ENCODE measurements around the gene ACOX1. TPM values are rescaled to one million over a fixed set of nuclear protein-coding genes. Genes with fewer than 3 reads are reported as not detected.
A peak's percentile ranks its signal among the peaks of the same experiment; 100 is the strongest.

ACOX1 gene
- 76.0 TPM for total RNA-seq
- polyA plus RNA-seq, result 15.1 TPM

DNA sequence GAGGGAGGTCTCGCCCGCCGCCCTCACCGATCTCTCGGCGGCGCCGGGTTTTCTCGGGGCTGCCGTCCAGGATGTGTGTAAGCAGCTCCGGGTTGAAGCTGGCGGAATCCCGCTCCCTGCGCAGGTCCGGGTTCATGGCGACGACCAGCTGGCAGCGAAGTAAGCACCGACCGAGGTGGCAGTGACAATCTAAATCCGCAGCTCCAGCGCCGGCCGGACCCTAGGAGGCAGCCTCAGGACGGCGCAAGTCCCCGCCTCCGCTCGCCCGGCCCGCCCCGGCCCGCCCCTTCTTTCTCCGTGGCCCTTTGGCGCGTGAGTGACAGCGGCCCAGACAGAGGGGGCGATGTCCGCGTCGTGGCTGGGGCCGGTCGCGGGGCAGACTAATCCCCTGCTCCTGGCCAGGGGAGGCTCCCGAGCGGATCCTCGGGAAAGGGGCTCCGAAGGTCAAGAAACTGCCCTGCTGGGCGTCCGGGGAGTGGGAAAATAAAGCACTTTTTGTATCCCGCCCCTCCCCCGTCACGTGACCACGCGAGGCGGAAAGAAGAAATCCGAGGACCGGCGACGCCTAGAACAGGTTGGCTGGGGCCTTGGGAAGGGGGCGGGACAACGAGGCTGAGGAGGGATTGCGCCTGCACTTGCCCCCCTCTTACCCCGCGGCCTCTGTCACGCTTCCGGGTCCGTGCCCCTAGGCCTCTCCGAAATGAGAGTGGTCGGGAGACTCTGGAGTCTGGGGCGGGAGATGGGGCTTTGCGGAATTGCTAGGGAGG, at the start of gene ACOX1, which contains the start of gene TEN1:
TSS of gene ACOX1 (minus strand) at position 229 of the 767 bp plus-strand sequence. CDS start at position 136, 93 bp downstream.
TSS of gene TEN1 (plus strand) at position 303 of the 767 bp plus-strand sequence. CDS start 6,953 bp downstream, outside the sequence.
- H3K4me1 ChIP-seq (ENCODE audit: insufficient read depth), result no peaks in the 10 kb centered on the region
- peak; percentile 95 for DNase-seq (ENCODE audit: extremely low spot score)
- under 1% methylated on average over 72 of the region's 72 CpGs for WGBS
- peak within 1 kb of the TSS; percentile 98 for H3K27ac ChIP-seq (ENCODE audit: low read depth)
- H3K36me3 ChIP-seq (ENCODE audit: insufficient read depth), result no peaks in the 10 kb centered on the region
- peak within 1 kb of the TSS; percentile 75 for H3K4me3 ChIP-seq (ENCODE audit: low read depth, low read length)

DNA sequence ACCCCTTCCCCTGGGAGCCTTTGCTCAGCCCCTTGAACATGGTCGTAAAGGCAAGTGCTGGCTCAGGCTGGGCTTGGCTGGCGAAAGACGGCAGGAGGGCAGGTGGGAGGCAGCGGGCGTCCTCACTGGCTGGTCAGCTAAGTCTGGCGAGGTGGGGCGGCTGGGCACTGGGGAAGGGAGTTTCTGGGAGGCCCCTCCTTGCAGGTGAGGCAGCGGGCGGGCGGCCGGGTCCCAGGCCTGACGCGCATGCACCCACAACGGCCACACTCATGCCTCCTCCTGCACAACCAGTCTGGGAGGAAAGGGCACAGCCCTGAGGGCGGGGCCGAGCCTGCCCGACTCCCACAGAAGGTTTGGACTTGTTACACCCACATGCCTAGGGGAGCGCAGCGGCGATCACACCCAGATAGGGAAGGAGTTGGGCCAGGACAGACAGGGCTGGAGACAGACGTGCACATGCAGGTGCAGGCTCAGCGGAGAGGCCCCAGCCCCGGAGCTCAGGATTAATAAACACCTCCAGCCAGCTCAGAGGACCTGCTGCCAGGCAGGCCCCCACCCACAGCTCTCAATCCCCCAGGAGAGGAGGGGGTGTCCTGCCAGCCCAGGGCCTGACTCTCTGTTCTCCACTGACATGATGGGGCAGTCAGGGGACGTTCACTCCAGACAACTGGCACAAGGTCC, 48.3 kb upstream of the ACOX1 start, which contains the start of gene EVPL:
TSS of gene EVPL (minus strand) at position 148 of the 681 bp plus-strand sequence. CDS start at position 40, 108 bp downstream.
- peak; percentile 59 for DNase-seq (ENCODE audit: extremely low spot score)
- H3K4me1 ChIP-seq (ENCODE audit: insufficient read depth), result no peaks in the 10 kb centered on the region
- peak within 1 kb of the TSS; percentile 16 for H3K4me3 ChIP-seq (ENCODE audit: low read depth, low read length)
- no peaks in the 10 kb centered on the region for H3K36me3 ChIP-seq (ENCODE audit: insufficient read depth)
- 84% methylated on average over 24 of the region's 24 CpGs for WGBS
- peak within 1 kb of the TSS; percentile 69 for H3K27ac ChIP-seq (ENCODE audit: low read depth)

DNA sequence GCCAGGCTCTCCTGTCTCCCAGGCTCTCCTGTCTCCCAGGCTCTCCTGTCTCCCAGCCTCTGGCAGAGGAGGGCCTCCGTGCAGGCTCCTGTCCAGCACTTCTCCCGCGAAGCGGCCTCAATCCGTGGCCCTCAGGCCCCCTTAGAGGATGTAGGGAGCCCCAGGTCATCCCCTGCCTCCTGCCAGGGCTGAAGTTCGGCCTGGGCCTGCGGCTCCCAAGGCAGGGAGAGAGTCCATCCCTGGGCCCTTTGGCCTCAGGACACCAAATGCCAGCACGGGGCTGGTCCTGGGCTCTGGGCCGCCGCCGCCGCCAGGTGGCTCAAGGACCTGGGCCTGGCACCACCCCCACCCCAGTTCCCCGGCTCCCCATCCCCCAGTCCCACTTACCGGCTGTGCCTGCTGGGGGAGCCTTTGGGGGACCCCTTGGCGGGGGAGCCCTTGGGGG, 47.8 kb upstream of the ACOX1 start:
- WGBS, result 64% methylated on average over 15 of the region's 15 CpGs
- Histone ChIP-seq H3K36me3 (ENCODE audit: insufficient read depth) (no peaks in the 10 kb centered on the region), H3K4me3 (ENCODE audit: low read depth, low read length) (peak overlapping the region; percentile 16), H3K27ac (ENCODE audit: low read depth) (peak overlapping the region; percentile 69), H3K4me1 (ENCODE audit: insufficient read depth) (no peaks in the 10 kb centered on the region)
- no peak for DNase-seq (ENCODE audit: extremely low spot score)

DNA sequence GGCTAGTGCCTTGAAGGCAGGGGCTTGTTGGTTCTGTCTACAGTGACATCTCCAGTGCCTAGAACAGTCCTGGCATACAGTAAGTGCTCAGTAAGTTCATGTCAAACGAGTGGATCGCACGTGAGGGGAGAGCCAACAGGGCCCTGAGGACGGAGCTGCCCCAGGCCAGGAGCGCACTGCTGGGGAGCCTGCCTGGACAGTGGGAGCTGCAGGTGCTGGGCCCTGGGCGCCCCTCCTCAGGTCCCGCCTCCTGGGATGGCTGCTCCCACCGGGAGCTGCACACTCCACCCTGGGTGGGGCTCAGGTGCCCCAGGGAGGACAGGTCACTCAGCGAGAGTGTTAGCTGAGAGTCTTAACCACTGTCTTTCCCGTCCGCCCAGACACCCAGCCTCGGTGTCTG, 46.3 kb upstream of the ACOX1 start:
- H3K36me3 ChIP-seq (ENCODE audit: insufficient read depth), result no peaks in the 10 kb centered on the region
- no peak overlapping the region for H3K4me3 ChIP-seq (ENCODE audit: low read depth, low read length)
- no peak overlapping the region for H3K27ac ChIP-seq (ENCODE audit: low read depth)
- H3K4me1 ChIP-seq (ENCODE audit: insufficient read depth), result no peaks in the 10 kb centered on the region
- DNase-seq (ENCODE audit: extremely low spot score), result no peak
- WGBS, result 85% methylated on average over 12 of the region's 12 CpGs

DNA sequence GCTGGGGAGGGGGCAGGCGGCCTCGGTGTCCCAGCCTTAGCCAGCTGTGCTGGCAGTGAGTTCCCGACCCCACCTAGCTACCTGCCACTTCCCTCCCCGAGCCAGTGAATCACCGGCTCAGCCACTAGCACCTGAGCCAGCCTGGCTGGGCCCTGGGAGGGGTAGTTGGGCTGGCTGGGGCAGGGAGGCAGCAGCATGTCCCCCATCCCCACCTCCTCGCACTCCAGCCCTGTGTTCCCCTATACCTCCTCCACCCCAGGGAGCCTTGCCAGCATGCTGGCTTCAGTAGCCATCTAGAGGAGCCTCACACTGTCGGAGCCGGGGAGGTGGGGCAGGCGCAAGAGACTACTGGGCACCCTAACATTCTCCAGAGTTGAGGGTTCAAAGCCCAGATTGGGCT, 45.4 kb upstream of the ACOX1 start:
- 81% methylated on average over 9 of the region's 9 CpGs for WGBS
- Histone ChIP-seq H3K27ac (ENCODE audit: low read depth) (no peak overlapping the region), H3K36me3 (ENCODE audit: insufficient read depth) (no peaks in the 10 kb centered on the region), H3K4me3 (ENCODE audit: low read depth, low read length) (no peak overlapping the region), H3K4me1 (ENCODE audit: insufficient read depth) (no peaks in the 10 kb centered on the region)
- no peak for DNase-seq (ENCODE audit: extremely low spot score)

DNA sequence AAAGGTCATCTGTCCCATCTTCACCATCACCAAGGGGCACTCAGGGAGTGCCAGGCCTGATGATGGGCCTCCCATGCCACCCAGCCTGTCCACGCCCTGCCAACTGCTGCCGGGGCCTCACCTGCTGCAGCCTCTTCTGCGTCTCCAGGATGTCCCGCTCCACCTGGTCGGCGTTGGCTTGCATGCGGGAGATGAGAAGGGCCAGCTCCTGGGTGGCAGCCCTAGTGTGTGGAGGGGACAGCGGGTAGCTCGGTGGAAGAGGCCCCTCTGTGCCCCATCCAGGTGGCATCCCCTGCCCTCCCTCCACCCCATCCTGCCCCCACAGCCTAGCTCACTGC, 44.9 kb upstream of the ACOX1 start:
- no peak overlapping the region for H3K4me3 ChIP-seq (ENCODE audit: low read depth, low read length)
- H3K4me1 ChIP-seq (ENCODE audit: insufficient read depth), result no peaks in the 10 kb centered on the region
- no peak for DNase-seq (ENCODE audit: extremely low spot score)
- WGBS, result 93% methylated on average over 9 of the region's 9 CpGs
- H3K27ac ChIP-seq (ENCODE audit: low read depth), result no peak overlapping the region
- H3K36me3 ChIP-seq (ENCODE audit: insufficient read depth), result no peaks in the 10 kb centered on the region

DNA sequence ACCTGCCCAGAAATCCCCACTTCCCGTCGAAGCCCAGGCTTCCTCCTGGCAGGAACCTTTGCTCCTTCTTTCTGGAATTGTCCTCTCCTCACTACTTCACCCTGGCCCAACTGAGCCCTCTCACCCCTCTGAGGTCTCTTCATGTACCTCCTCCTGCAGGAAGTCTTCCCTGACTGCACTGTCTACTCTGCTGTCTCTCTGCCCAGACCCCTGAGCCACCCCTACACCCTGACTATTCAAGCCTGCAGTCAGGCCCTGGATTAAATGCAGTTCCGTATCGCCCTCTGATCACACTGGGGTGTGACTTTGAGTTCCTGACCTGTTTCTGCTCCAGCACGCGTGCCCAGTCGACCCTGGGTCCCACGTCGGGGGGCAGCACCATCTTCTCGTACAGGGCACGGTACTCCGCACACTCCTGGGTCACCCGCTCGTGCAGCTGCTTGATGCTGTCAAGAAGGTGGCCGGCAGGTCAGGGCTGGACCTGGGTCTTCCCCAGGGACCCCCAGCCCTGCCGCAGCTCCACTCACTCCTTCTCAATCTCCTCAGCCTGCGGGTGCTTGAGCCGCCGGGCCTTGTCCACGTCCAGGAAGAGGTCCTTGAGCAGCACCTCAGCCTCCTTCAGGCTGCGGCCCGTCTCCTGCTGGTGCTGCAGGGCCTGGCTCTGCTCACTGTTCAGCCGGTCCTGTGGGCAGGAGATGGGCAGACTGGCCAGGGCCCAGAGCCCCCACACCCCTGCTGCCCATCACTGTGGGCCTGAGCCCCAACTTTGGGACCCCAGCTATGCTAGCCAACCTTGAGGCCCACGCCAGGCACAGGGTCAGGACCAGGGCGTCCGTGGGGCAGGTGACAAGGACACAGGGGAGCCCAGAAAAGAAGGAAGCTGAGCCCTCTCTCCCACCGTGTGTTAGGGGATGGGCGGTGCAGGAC, 44.3 kb upstream of the ACOX1 start:
- no peak overlapping the region for H3K27ac ChIP-seq (ENCODE audit: low read depth)
- no peaks in the 10 kb centered on the region for H3K36me3 ChIP-seq (ENCODE audit: insufficient read depth)
- no peak for DNase-seq (ENCODE audit: extremely low spot score)
- no peak overlapping the region for H3K4me3 ChIP-seq (ENCODE audit: low read depth, low read length)
- 92% methylated on average over 28 of the region's 28 CpGs for WGBS
- H3K4me1 ChIP-seq (ENCODE audit: insufficient read depth), result no peaks in the 10 kb centered on the region

DNA sequence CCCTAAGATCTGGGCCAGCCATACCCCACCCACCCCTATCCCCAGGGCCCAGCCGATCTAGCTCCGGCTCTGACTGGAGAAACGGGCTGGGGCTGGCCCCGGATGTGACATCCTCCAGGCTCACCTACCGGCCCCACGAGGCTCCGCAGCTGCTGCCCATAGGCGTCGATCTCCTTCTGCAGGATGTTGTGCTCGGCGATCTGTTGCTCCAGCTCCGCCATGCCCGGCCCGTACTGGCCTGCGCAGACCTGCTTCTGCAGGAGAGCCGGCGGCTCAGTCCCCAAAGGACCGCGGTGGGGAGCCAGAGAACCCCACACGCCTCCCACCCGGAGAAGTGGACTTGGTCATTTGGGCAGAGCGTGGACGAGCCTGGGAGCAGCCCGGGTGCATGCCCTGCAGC, 43.3 kb upstream of the ACOX1 start:
- H3K27ac ChIP-seq (ENCODE audit: low read depth), result no peak overlapping the region
- H3K36me3 ChIP-seq (ENCODE audit: insufficient read depth), result no peaks in the 10 kb centered on the region
- WGBS, result 79% methylated on average over 24 of the region's 24 CpGs
- no peak overlapping the region for H3K4me3 ChIP-seq (ENCODE audit: low read depth, low read length)
- no peak for DNase-seq (ENCODE audit: extremely low spot score)
- no peaks in the 10 kb centered on the region for H3K4me1 ChIP-seq (ENCODE audit: insufficient read depth)

DNA sequence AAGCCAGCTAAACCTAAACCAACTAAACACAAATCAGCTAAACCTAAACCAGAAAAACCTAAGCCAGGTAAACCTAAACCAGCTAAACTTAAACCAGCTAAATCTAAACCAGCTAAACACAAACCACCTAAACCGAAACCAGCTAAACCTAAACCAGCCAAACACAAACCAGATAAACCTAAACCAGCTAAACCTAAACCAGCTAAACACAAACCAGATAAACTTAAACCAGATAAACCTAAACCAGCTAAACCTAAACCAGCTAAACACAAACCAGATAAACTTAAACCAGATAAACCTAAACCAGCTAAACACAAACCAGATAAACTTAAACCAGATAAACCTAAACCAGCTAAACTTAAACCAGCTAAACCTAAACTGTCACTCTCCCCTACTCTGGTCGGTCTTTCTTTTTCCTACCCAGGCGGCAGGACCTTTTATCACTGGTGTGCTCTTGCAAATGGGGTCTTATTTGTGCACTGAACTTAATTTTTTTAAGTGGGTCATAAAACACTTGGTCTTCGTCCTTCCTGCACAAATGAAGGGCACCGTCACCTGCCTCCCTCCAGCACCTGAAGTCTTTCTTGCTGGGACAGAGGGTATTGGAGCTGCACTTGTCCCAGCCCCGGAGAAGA, 41.0 kb upstream of the ACOX1 start:
- no peak overlapping the region for H3K4me3 ChIP-seq (ENCODE audit: low read depth, low read length)
- no peak overlapping the region for H3K27ac ChIP-seq (ENCODE audit: low read depth)
- no peak for DNase-seq (ENCODE audit: extremely low spot score)
- H3K36me3 ChIP-seq (ENCODE audit: insufficient read depth), result no peaks in the 10 kb centered on the region
- WGBS, result 82% methylated on average over 6 of the region's 6 CpGs
- H3K4me1 ChIP-seq (ENCODE audit: insufficient read depth), result no peaks in the 10 kb centered on the region

DNA sequence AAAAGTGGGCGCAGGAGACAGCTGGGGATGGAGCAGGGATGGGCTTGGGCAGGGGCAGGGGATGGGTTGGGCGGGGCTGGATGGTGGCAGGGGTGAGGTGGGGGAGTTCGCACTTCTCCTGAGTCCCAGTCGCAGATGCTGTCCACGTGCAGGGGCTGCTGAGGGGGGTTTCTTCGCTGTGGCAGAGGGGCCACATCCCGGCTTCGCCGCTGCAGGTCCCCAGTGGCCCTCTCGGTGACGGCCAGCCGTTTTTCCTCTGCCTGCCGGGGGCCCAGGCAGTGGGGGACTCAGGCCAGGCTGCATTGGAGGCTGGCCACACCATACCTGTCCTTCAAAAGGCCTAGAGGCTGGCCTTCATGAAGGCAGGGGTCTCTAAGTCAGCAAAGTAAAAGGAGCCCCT, 39.8 kb upstream of the ACOX1 start:
- Histone ChIP-seq H3K4me3 (ENCODE audit: low read depth, low read length) (no peak overlapping the region), H3K4me1 (ENCODE audit: insufficient read depth) (no peaks in the 10 kb centered on the region), H3K36me3 (ENCODE audit: insufficient read depth) (no peaks in the 10 kb centered on the region), H3K27ac (ENCODE audit: low read depth) (no peak overlapping the region)
- 88% methylated on average over 13 of the region's 13 CpGs for WGBS
- no peak for DNase-seq (ENCODE audit: extremely low spot score)

DNA sequence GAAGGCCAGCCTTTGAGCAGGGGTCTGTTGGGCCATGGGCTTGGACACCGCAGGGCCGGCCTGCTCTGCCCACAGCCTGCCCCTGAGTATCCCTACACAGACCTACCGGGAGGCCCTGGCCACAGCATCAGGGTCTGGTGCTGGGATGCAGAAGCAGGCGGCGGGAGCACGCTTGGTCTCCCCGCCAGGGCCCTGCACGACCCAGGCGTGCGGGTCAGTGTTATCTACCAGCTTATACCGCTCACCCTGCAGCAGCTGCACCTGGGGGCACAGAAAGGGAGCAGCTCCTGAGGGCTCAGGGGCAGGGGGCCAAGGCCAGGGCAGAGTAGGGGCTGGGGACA, 39.3 kb upstream of the ACOX1 start:
- no peaks in the 10 kb centered on the region for H3K36me3 ChIP-seq (ENCODE audit: insufficient read depth)

DNA sequence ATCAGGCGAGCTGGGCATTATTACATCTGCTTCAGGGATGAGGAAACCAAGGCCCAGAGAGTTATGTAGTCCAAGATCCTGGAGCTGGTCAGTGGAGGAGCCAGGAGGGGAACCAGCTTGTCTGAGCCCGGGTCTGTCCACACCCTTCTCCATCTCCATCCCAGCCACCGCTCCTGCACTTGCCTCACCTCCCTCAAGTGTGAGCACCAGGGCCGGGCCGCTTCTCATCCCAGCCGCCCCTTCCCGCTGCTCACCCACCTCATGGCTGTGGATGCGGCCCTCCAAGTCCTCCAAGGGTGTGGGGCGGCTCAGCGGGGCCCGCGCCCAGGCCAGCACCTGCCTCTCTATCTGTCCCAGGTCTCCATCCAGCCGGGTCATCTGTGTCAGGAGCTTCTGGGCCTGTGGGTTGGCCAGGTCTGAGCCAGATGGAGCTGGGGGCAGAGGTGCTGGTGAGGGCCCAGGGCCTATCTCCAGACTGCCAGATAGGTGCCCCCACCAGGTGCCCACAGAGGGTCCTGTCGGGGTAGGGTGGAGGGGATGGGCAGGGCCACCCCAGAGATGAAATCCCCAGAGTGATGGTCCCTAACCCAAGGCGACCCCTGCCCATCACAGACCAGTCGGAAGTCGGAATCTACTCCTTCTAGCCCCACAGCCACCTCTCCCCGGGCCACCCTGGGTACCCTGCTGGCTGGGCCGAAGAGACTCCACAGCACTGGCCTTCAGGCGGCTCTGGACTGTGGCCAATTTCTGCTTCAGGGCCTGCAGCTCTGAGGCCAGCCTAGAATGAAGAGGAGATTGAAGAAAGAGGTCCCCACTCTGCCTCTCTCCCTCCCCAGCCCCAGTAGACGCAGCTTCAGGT, 38.7 kb upstream of the ACOX1 start:
- no peaks in the 10 kb centered on the region for H3K4me1 ChIP-seq (ENCODE audit: insufficient read depth)
- no peak overlapping the region for H3K27ac ChIP-seq (ENCODE audit: low read depth)
- H3K4me3 ChIP-seq (ENCODE audit: low read depth, low read length), result no peak overlapping the region
- DNase-seq (ENCODE audit: extremely low spot score), result no peak
- WGBS, result 91% methylated on average over 21 of the region's 21 CpGs
- no peaks in the 10 kb centered on the region for H3K36me3 ChIP-seq (ENCODE audit: insufficient read depth)

More for the DNA sequence above, 39.3 kb upstream of the ACOX1 start:
- H3K4me1 ChIP-seq (ENCODE audit: insufficient read depth), result no peaks in the 10 kb centered on the region
- no peak for DNase-seq (ENCODE audit: extremely low spot score)
- H3K27ac ChIP-seq (ENCODE audit: low read depth), result no peak overlapping the region
- 88% methylated on average over 11 of the region's 11 CpGs for WGBS
- H3K4me3 ChIP-seq (ENCODE audit: low read depth, low read length), result no peak overlapping the region
